NCI-H526 (cell line): ENCODE results near the gene FBXO11.
"Not testable (repeated sequence)": the region's sequence is repeated elsewhere in the genome, so short reads cannot be mapped to it uniquely, and the experiment has no call there.

Experiments used
- DNase-seq, 2 experiments: peaks; one replicate each; lab custom pipeline; 2025; lab: John Stamatoyannopoulos, UW

The FBXO11 gene

GRCh38 chr2:47897883-47898731, 8.2 kb downstream of the FBXO11 start:
- no peak for DNase-seq

- not testable (repeated sequence) for DNase-seq
Observed at GRCh38 chr2:47897191-47897882, 9.0 kb downstream of the FBXO11 start.

- no peak for DNase-seq
Observed at GRCh38 chr2:47896450-47896968, 9.8 kb downstream of the FBXO11 start.

GRCh38 chr2:47893771-47894170, 12.5 kb downstream of the FBXO11 start:
- no peak for DNase-seq

- DNase-seq = no peak
Observed at GRCh38 chr2:47892338-47892730, 14.0 kb downstream of the FBXO11 start.

- no peak for DNase-seq
Observed at GRCh38 chr2:47891369-47892337, 14.6 kb downstream of the FBXO11 start.

GRCh38 chr2:47890711-47891368, 15.5 kb downstream of the FBXO11 start:
- no peak for DNase-seq

GRCh38 chr2:47888581-47889280, 17.6 kb downstream of the FBXO11 start:
- no peak for DNase-seq

GRCh38 chr2:47876912-47877311, 29.4 kb downstream of the FBXO11 start:
- DNase-seq = no peak

- no peak for DNase-seq
Observed at GRCh38 chr2:47872941-47873340, 33.4 kb downstream of the FBXO11 start.

- no peak for DNase-seq
Observed at GRCh38 chr2:47870641-47871540, 35.4 kb downstream of the FBXO11 start.

- DNase-seq = no peak
Observed at GRCh38 chr2:47869859-47870595, 36.3 kb downstream of the FBXO11 start.

- DNase-seq = no peak
Observed at GRCh38 chr2:47868611-47869352, 37.5 kb downstream of the FBXO11 start.

- no peak for DNase-seq
Observed at GRCh38 chr2:47867205-47867604, 39.1 kb downstream of the FBXO11 start.

- no peak for DNase-seq
Observed at GRCh38 chr2:47864566-47864965, 41.7 kb downstream of the FBXO11 start.

GRCh38 chr2:47862949-47863348, 43.3 kb downstream of the FBXO11 start:
- no peak for DNase-seq

GRCh38 chr2:47853067-47853777, 53.1 kb downstream of the FBXO11 start:
- not testable (repeated sequence) for DNase-seq

- DNase-seq = no peak
Observed at GRCh38 chr2:47850198-47850597, 56.1 kb downstream of the FBXO11 start.
